ENCODE measurements around the gene TAS1R3.

The TAS1R3 gene

GRCh38 chr1:1376551-1377226 lies 45.6 kb downstream of the TAS1R3 start:
- H3K27ac ChIP-seq, result peak overlapping the region in 9 of 21 experiments; percentile 31 to 98 (median 92)
- peak overlapping the region in 2 of 7 experiments; percentile 94 to 97 for H3K4me3 ChIP-seq

GRCh38 chr1:1377540-1378205 lies 46.6 kb downstream of the TAS1R3 start:
- Histone ChIP-seq H3K27ac (no peak overlapping the region), H3K4me3 (no peak overlapping the region)

- Histone ChIP-seq H3K4me3 (no peak overlapping the region), H3K27ac (no peak overlapping the region)
Observed at GRCh38 chr1:1380860-1381259, 49.8 kb downstream of the TAS1R3 start.

GRCh38 chr1:1381294-1381693 lies 50.2 kb downstream of the TAS1R3 start:
- Histone ChIP-seq H3K27ac (no peak overlapping the region), H3K4me3 (no peak overlapping the region)

All from skin epidermis (tissue), 12 donors.